HCT116 (cell line): ENCODE results near the gene MBNL2. TPM values are rescaled to one million over a fixed set of nuclear protein-coding genes. Genes with fewer than 3 reads are reported as not detected.

ENCODE experiments used
- ATAC-seq: fragments of 200-7000 bp; cut with Tn5 transposase; 2 replicates; pipeline ENCODE4 v1.9.1; 2020; ENCODE audit warnings: mild to moderate bottlenecking, moderate library complexity
- BruUV-seq: library from RNA; stranded (reverse); fragments of 400-500 nt; replicated peaks from 2 replicates; lab custom pipeline; 2021; lab: Mats Ljungman, UMichigan
- CTCF ChIA-PET: fragments of 300-600 bp; sonication (Branson Sonifier 250); formaldehyde crosslinking; loops from one replicate; lab custom pipeline; 2021; ENCODE audit warnings: antibody characterized with exemption; lab: Charles Lee
- POLR2A ChIA-PET: fragments of 300-600, 350-600 bp; sonication (Branson Sonifier 250); formaldehyde crosslinking; loops from one replicate; lab custom pipeline; 2021; ENCODE audit warnings: antibody characterized with exemption; lab: Charles Lee
- RAD21 ChIA-PET, 2 experiments: fragments of 300-600 bp; sonication (Branson Sonifier 250); formaldehyde crosslinking; loops; one replicate each; lab custom pipeline; 2023; ENCODE audit warnings: low total read pairs in 2 of 2; ENCODE audit not compliant: uncharacterized antibody in 2 of 2, unreplicated experiment in 2 of 2, low non-redundant PET in 1 of 2; lab: Charles Lee
- DNase-seq: peaks from one replicate; pipeline ENCODE4 v3.0.0-alpha.2; 2010; ENCODE audit warnings: low read depth, low spot score
- H2AFZ ChIP-seq: fragments of 200-600 bp; shearing (Covaris generic), sonication (generic); 2 replicates; pipeline ENCODE4 v1.6.1; 2017; ENCODE audit warnings: low read depth, mixed run types, mixed read lengths, antibody characterized with exemption, low read length; ENCODE audit not compliant: poor library complexity, severe bottlenecking
- H3K27ac ChIP-seq: 2 replicates; pipeline ENCODE4 v1.5.1; 2012; ENCODE audit warnings: low read depth, low read length
- H3K27me3 ChIP-seq: fragments of 200-600 bp; sonication (generic); 2 replicates; pipeline ENCODE4 v1.6.1; 2016; ENCODE audit warnings: mixed run types, low read length, mixed read lengths; ENCODE audit not compliant: insufficient read depth
- H3K36me3 ChIP-seq, 2 experiments: fragments of 200-500 bp in 1 of 2; fragments of 200-600 bp in 1 of 2; sonication (Bioruptor generic) in 1 of 2; sonication (generic) in 1 of 2; 2 replicates each; pipeline versions ENCODE4 v1.5.1 to v1.6.1; 2014 to 2016; ENCODE audit warnings: low read length in 2 of 2, inconsistent platforms in 1 of 2, mixed read lengths in 1 of 2, mixed run types in 1 of 2; ENCODE audit not compliant: insufficient read depth in 2 of 2, control insufficient read depth in 1 of 2
- H3K4me1 ChIP-seq, 2 experiments: fragments of 200-600 bp in 1 of 2; sonication (generic) in 1 of 2; 2 replicates each; pipeline versions ENCODE4 v1.5.1 to v1.6.1; 2012 to 2017; ENCODE audit warnings: low read length in 2 of 2, inconsistent platforms in 1 of 2, mild to moderate bottlenecking in 1 of 2, mixed read lengths in 1 of 2, mixed run types in 1 of 2, moderate library complexity in 1 of 2; ENCODE audit not compliant: insufficient read depth in 2 of 2, control insufficient read depth in 1 of 2
- H3K4me2 ChIP-seq: fragments of 200-600 bp; sonication (generic); 2 replicates; pipeline ENCODE4 v1.6.1; 2017; ENCODE audit warnings: mixed run types, low read length, mixed read lengths
- H3K4me3 ChIP-seq, 2 experiments: fragments of 200-600 bp in 1 of 2; sonication (generic) in 1 of 2; replicated peaks in 1 of 2; 2 replicates each; pipeline ENCODE4 v1.5.1; 2011 to 2016; ENCODE audit warnings: low read length in 2 of 2, control low read depth in 1 of 2, low read depth in 1 of 2, mild to moderate bottlenecking in 1 of 2, mixed read lengths in 1 of 2, mixed run types in 1 of 2
- H3K79me2 ChIP-seq: fragments of 200-600 bp; sonication (generic); 2 replicates; pipeline ENCODE4 v1.6.1; 2017; ENCODE audit warnings: mild to moderate bottlenecking, mixed run types, low read length, moderate library complexity, mixed read lengths; ENCODE audit not compliant: insufficient read depth
- H3K9ac ChIP-seq: fragments of 200-600 bp; sonication (generic); 2 replicates; pipeline ENCODE4 v1.6.1; 2016; ENCODE audit warnings: low read length, mixed read lengths
- H3K9me2 ChIP-seq: fragments of 200-600 bp; sonication (generic), shearing (Covaris generic); 2 replicates; pipeline ENCODE4 v1.6.1; 2017; ENCODE audit warnings: mixed run types, mild to moderate bottlenecking, moderate library complexity; ENCODE audit not compliant: insufficient read depth
- H3K9me3 ChIP-seq, 2 experiments: fragments of 200-500 bp in 1 of 2; fragments of 200-600 bp in 1 of 2; sonication (Bioruptor generic) in 1 of 2; sonication (generic) in 1 of 2; 2 replicates each; pipeline ENCODE4 v1.6.1; 2014 to 2017; ENCODE audit warnings: low read length in 2 of 2, mixed read lengths in 2 of 2, inconsistent platforms in 1 of 2, low read depth in 1 of 2, mild to moderate bottlenecking in 1 of 2, mixed run types in 1 of 2, moderate library complexity in 1 of 2; ENCODE audit not compliant: control insufficient read depth in 1 of 2, insufficient read depth in 1 of 2
- H4K20me1 ChIP-seq: fragments of 200-600 bp; sonication (generic), shearing (Covaris generic); 2 replicates; pipeline ENCODE4 v1.6.1; 2017; ENCODE audit warnings: mixed run types, mild to moderate bottlenecking, moderate library complexity; ENCODE audit not compliant: insufficient read depth
- ATF3 ChIP-seq: IDR thresholded peaks from 2 replicates; pipeline ENCODE4 v1.6.1; 2012
- CBX3 ChIP-seq: IDR thresholded peaks from 2 replicates; pipeline ENCODE4 v1.6.1; 2012; ENCODE audit warnings: low read depth
- EGR1 ChIP-seq: IDR thresholded peaks from 2 replicates; pipeline ENCODE4 v1.6.1; 2012; ENCODE audit warnings: low read depth
- ELF1 ChIP-seq: IDR thresholded peaks from 2 replicates; pipeline ENCODE4 v1.6.1; 2012; ENCODE audit warnings: low read depth, borderline replicate concordance
- EZH2 ChIP-seq: fragments of 200-600 bp; sonication (generic); IDR thresholded peaks from 2 replicates; pipeline ENCODE4 v1.6.1; 2017; ENCODE audit warnings: antibody characterized with exemption, mixed run types
- EZH2phosphoT487 ChIP-seq: fragments of 200-600 bp; IDR thresholded peaks from 2 replicates; pipeline ENCODE4 v1.6.1; 2018; ENCODE audit warnings: antibody characterized with exemption, borderline replicate concordance
- POLR2AphosphoS5 ChIP-seq: IDR thresholded peaks from 2 replicates; pipeline ENCODE4 v1.6.1; 2011; ENCODE audit warnings: mild to moderate bottlenecking, low read depth, low read length, moderate library complexity
- RAD21 ChIP-seq: IDR thresholded peaks from 2 replicates; pipeline ENCODE4 v1.6.1; 2012; ENCODE audit warnings: low read depth, mild to moderate bottlenecking
- SP1 ChIP-seq: IDR thresholded peaks from 2 replicates; pipeline ENCODE4 v1.6.1; 2012; ENCODE audit warnings: low read depth
- ZBTB33 ChIP-seq: IDR thresholded peaks from 2 replicates; pipeline ENCODE4 v1.6.1; 2011; ENCODE audit warnings: mild to moderate bottlenecking, low read length, moderate library complexity; ENCODE audit not compliant: insufficient replicate concordance; ENCODE audit errors: extremely low read depth
- ZNF274 ChIP-seq: fragments of 200-500 bp; sonication (Bioruptor generic); IDR thresholded peaks from 2 replicates; pipeline ENCODE4 v1.6.1; 2014; ENCODE audit warnings: mild to moderate bottlenecking, low read depth, low read length, inconsistent platforms
- intact Hi-C: fragments of 100-400 bp; cut with micrococcal nuclease; formaldehyde crosslinking; loops from 2 replicates; pipeline ENCODE4 v1.10.0; 2022
- total RNA-seq: library from RNA; stranded (reverse); gene quantifications from one replicate; pipeline ENCODE4 v1.2.1, GENCODE V29; 2021; ENCODE audit not compliant: unreplicated experiment
- TF ChIP-seq, protein P1 (sequence below), 3 experiments: fragments of 200-600 bp in 1 of 3; sonication (generic) in 1 of 3; IDR thresholded peaks in 2 of 3; conservative IDR thresholded peaks in 1 of 3; 2 replicates each; pipeline ENCODE4 v1.5.1; 2012 to 2017; ENCODE audit warnings: low read depth in 2 of 3, low read length in 2 of 3, antibody characterized with exemption in 1 of 3, borderline replicate concordance in 1 of 3, control low read depth in 1 of 3, mild to moderate bottlenecking in 1 of 3, mixed read lengths in 1 of 3, mixed run types in 1 of 3, moderate library complexity in 1 of 3; ENCODE audit not compliant: insufficient read depth in 1 of 3

The MBNL2 gene
- total RNA-seq, 1 experiment from 2014 or later: 73.9 TPM

GRCh38 chr13:97366172-97366688 is 144.1 kb downstream of the MBNL2 start:
- DNase-seq (no peak), ATAC-seq (peak; percentile 63)
- Histone ChIP-seq H3K4me2 (no peak overlapping the region), H4K20me1 (no peaks in the 10 kb centered on the region), H3K9me2 (no peaks in the 10 kb centered on the region), H3K9ac (no peak overlapping the region), H3K4me3 (no peak overlapping the region), H3K27me3 (no peaks in the 10 kb centered on the region), H3K36me3 (0 out of 4 replicates have a peak, but pooled peaks cover 0 to 3% of the 10 kb centered on the region in 2 experiments), H2AFZ (no peak overlapping the region), H3K4me1 (no peaks in the 10 kb centered on the region), H3K79me2 (no peaks in the 10 kb centered on the region), H3K9me3 (no peaks in the 10 kb centered on the region), H3K27ac (no peak overlapping the region)
- intact Hi-C loops: no loop called here
- RAD21 ChIA-PET: no interaction called here
- no TSS peak for BruUV-seq
- TF ChIP-seq, protein P1, sequence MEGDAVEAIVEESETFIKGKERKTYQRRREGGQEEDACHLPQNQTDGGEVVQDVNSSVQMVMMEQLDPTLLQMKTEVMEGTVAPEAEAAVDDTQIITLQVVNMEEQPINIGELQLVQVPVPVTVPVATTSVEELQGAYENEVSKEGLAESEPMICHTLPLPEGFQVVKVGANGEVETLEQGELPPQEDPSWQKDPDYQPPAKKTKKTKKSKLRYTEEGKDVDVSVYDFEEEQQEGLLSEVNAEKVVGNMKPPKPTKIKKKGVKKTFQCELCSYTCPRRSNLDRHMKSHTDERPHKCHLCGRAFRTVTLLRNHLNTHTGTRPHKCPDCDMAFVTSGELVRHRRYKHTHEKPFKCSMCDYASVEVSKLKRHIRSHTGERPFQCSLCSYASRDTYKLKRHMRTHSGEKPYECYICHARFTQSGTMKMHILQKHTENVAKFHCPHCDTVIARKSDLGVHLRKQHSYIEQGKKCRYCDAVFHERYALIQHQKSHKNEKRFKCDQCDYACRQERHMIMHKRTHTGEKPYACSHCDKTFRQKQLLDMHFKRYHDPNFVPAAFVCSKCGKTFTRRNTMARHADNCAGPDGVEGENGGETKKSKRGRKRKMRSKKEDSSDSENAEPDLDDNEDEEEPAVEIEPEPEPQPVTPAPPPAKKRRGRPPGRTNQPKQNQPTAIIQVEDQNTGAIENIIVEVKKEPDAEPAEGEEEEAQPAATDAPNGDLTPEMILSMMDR (IDR thresholded peaks at IDR 0.05 in 2 of 3, conservative IDR thresholded peaks at IDR 0.05 in 1 of 3; ENCODE audit: borderline replicate concordance in 1 of 3, insufficient read depth in 1 of 3, low read depth in 2 of 3, low read length in 2 of 3): peak in 2 of 3 experiments; percentile 22 to 26; a peak in 3 of 6 replicates
- TF ChIP-seq ELF1: no peak
- CTCF ChIA-PET: interaction anchor here (1.0 to 1.2 kb wide), 2 partner anchors 256 to 348 kb away, joined by 3 read pairs; no protein-coding TSS in a partner anchor
- POLR2A ChIA-PET: no interaction called here

DNA sequence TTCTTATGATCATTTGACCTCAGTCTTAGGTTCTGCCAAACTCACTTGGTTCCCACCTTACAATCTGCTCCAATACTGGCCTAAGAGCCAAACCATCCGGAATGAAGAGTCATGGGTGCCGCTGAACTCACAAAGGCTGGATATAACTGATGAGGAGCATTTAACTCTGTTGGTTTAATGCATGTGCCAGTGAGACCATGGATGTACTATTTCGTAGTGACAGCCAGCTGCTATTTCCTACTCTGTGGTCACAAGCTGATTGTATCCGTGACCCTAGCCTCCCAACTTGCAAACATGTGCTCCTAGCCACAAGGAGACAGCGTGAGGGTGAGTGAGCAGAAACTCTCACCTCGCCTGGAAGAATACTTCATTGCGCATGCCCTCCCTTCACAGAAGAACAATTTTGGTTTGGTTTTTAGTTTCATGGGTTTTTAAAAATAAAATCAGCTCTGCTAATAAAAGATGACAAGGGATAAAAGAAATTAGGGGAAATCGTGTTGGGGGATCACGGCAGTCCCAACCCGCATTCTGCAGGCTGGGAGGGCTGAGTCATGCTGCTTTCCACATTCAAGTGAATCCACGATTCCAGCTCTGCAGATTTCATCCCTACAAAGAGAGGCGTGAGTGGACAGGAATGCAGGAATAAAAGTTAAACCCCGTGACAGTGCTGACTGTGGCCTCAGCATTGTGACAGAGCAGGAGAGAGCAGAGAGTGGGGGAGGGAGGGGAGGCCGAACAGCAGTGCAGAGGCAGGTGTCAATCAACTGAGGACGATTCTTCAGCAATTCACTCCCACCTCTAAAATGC is 145.1 kb downstream of the MBNL2 start:
- H3K4me2 ChIP-seq: no peak overlapping the region
- H3K4me3 ChIP-seq: no peak overlapping the region
- no peaks in the 10 kb centered on the region for H3K9me2 ChIP-seq
- H3K4me1 ChIP-seq: no peaks in the 10 kb centered on the region
- no peaks in the 10 kb centered on the region for H4K20me1 ChIP-seq
- CTCF ChIA-PET: interaction anchor here (1.2 to 1.9 kb wide), 2 partner anchors 8 to 257 kb away, joined by 3 to 5 read pairs; no protein-coding TSS in a partner anchor
- RAD21 ChIA-PET: no interaction called here
- BruUV-seq: no TSS peak
- no peak overlapping the region for H3K9ac ChIP-seq
- H2AFZ ChIP-seq: no peak overlapping the region
- intact Hi-C loops: no loop called here
- DNase-seq: no peak
- no peak for ATAC-seq
- no peaks in the 10 kb centered on the region for H3K27me3 ChIP-seq
- POLR2A ChIA-PET: no interaction called here
- H3K36me3 ChIP-seq: 0 out of 4 replicates have a peak, but pooled peaks cover 0 to 3% of the 10 kb centered on the region in 2 experiments
- H3K9me3 ChIP-seq: no peaks in the 10 kb centered on the region
- H3K79me2 ChIP-seq: no peaks in the 10 kb centered on the region
- no peak overlapping the region for H3K27ac ChIP-seq
- TF ChIP-seq EGR1 (no peak), ZBTB33 (no peak), ATF3 (no peak), CBX3 (no peak), POLR2AphosphoS5 (no peak), EZH2phosphoT487 (no peak), RAD21 (no peak), EZH2 (no peak), SP1 (no peak), ZNF274 (no peak)
